ENCODE measurements around the gene TEKT3.

The TEKT3 gene

GRCh38 chr17:15298176-15298575, 43.2 kb downstream of the TEKT3 start:
- TF ChIP-seq, protein P1, sequence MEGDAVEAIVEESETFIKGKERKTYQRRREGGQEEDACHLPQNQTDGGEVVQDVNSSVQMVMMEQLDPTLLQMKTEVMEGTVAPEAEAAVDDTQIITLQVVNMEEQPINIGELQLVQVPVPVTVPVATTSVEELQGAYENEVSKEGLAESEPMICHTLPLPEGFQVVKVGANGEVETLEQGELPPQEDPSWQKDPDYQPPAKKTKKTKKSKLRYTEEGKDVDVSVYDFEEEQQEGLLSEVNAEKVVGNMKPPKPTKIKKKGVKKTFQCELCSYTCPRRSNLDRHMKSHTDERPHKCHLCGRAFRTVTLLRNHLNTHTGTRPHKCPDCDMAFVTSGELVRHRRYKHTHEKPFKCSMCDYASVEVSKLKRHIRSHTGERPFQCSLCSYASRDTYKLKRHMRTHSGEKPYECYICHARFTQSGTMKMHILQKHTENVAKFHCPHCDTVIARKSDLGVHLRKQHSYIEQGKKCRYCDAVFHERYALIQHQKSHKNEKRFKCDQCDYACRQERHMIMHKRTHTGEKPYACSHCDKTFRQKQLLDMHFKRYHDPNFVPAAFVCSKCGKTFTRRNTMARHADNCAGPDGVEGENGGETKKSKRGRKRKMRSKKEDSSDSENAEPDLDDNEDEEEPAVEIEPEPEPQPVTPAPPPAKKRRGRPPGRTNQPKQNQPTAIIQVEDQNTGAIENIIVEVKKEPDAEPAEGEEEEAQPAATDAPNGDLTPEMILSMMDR (IDR thresholded peaks at IDR 0.05; ENCODE audit: control insufficient read depth, insufficient read depth, low read depth, low read length, missing control alignments): no peak
- no peak for DNase-seq (ENCODE audit: low read depth)
- no peak overlapping the region for H3K4me3 ChIP-seq (ENCODE audit: control insufficient read depth, low read depth, low read length)

- TF ChIP-seq, protein P1 (IDR thresholded peaks at IDR 0.05; ENCODE audit: control insufficient read depth, insufficient read depth, low read depth, low read length, missing control alignments): no peak
- no peak for DNase-seq (ENCODE audit: low read depth)
- H3K4me3 ChIP-seq (ENCODE audit: control insufficient read depth, low read depth, low read length): no peak overlapping the region
These were observed 47.8 kb downstream of the TEKT3 start for GRCh38 chr17:15293558-15293957.

GRCh38 chr17:15291674-15292361, 49.6 kb downstream of the TEKT3 start:
- DNase-seq (ENCODE audit: low read depth): no peak
- H3K4me3 ChIP-seq (ENCODE audit: control insufficient read depth, low read depth, low read length): no peak overlapping the region
- TF ChIP-seq, protein P1 (IDR thresholded peaks at IDR 0.05; ENCODE audit: control insufficient read depth, insufficient read depth, low read depth, low read length, missing control alignments): no peak

- no peak for DNase-seq (ENCODE audit: low read depth)
- H3K4me3 ChIP-seq (ENCODE audit: control insufficient read depth, low read depth, low read length): no peak overlapping the region
- TF ChIP-seq, protein P1 (IDR thresholded peaks at IDR 0.05; ENCODE audit: control insufficient read depth, insufficient read depth, low read depth, low read length, missing control alignments): no peak
These were observed 50.8 kb downstream of the TEKT3 start for GRCh38 chr17:15290605-15291004.

DNA sequence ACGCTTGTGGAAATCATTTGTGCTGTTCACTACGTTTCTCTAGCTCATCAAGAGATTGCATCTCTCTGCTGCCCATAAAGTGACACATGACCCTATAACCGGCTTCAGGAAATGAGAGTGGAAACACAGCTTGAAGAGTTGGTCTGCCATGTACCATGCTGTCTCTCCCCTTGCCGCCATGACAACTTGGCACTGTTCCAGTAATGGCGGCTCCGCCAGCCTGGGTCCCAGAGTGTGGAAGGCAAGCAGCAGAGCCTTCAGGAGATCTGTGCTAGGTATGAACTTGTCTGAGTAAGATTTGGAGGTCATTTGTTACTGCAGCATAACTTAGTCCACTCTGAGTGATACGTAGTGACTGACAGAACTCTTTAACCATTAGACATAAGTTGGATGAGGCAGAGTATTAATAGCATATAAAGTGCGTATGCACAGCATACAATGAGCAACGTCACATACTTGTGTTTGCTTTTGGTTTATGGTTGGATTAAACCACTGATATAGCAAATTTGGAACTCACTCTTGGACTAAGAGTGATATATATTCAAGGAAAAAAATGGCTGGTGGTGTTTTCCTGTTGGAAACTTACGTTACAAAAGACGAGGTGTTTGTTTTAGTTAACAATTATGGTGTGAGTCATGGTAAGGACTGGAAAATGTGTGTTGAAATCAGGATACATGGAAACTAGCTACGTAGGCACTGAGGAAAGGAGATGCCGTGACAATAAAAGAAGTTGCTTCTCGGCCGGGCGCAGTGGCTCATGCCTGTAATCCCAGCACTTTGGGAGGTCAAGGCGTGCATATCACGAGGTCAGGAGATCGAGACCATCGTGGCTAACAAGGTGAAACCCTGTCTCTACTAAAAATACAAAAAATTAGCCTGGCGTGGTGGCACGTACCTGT, 51.9 kb downstream of the TEKT3 start:
- peak; percentile 92 for DNase-seq (ENCODE audit: low read depth)
- TF ChIP-seq, protein P1 (IDR thresholded peaks at IDR 0.05; ENCODE audit: control insufficient read depth, insufficient read depth, low read depth, low read length, missing control alignments): no peak
- H3K4me3 ChIP-seq (ENCODE audit: control insufficient read depth, low read depth, low read length): no peak overlapping the region

DNA sequence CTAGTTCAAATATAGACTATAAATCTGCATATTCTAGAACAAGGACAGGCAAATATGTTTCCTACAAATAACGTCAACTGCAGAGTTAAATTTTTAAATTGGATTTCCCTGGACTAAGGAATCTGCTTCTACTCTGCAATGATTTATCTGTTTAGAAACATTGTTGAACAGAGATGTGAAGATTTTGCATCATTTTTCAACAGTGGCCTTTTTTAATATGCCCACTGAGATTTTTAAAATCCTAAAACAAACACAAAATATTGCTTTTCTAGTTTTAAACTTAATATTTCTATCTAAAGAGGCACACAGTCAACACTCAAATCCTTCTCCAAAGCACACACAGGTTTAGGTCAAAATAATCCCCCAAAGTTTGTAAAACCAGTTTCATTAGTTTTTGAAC, 52.5 kb downstream of the TEKT3 start:
- TF ChIP-seq, protein P1 (IDR thresholded peaks at IDR 0.05; ENCODE audit: control insufficient read depth, insufficient read depth, low read depth, low read length, missing control alignments): no peak
- no peak for DNase-seq (ENCODE audit: low read depth)
- no peak overlapping the region for H3K4me3 ChIP-seq (ENCODE audit: control insufficient read depth, low read depth, low read length)
